IMR-90 (cell line): Measurements from ENCODE around the gene OR10A2.

Experiments
- BHLHE40 ChIP-seq: fragments of 150-350 bp; IDR thresholded peaks from 2 replicates; pipeline ENCODE4 v1.6.1; 2016; ENCODE audit warnings: mild to moderate bottlenecking, low read depth, low read length
- CEBPB ChIP-seq: IDR thresholded peaks from 2 replicates; pipeline ENCODE4 v1.6.1; 2012; ENCODE audit warnings: low read depth, low read length, improper control_type of control experiment
- CTCF ChIP-seq: conservative IDR thresholded peaks from 2 replicates; pipeline ENCODE4 v1.5.1; 2012; ENCODE audit warnings: mild to moderate bottlenecking, low read depth, low read length, improper control_type of control experiment
- ELK1 ChIP-seq: fragments of 150-350 bp; IDR thresholded peaks from 2 replicates; pipeline ENCODE4 v1.6.1; 2016; ENCODE audit warnings: low read depth, mild to moderate bottlenecking, low read length, moderate library complexity, borderline replicate concordance
- FOS ChIP-seq: fragments of 150-350 bp; IDR thresholded peaks from 2 replicates; pipeline ENCODE4 v1.6.1; 2016; ENCODE audit warnings: low read depth, low read length
- MAFK ChIP-seq: IDR thresholded peaks from 2 replicates; pipeline ENCODE4 v1.6.1; 2012; ENCODE audit warnings: low read depth, low read length, improper control_type of control experiment
- POLR2A ChIP-seq: IDR thresholded peaks from 2 replicates; pipeline ENCODE4 v1.6.1; 2012; ENCODE audit warnings: mild to moderate bottlenecking, low read depth, low read length
- RAD21 ChIP-seq: IDR thresholded peaks from 2 replicates; pipeline ENCODE4 v1.6.1; 2012; ENCODE audit warnings: low read length, improper control_type of control experiment
- RCOR1 ChIP-seq: IDR thresholded peaks from 2 replicates; pipeline ENCODE4 v1.6.1; 2012; ENCODE audit warnings: mild to moderate bottlenecking, low read length, improper control_type of control experiment; ENCODE audit not compliant: insufficient replicate concordance
- RFX5 ChIP-seq: IDR thresholded peaks from 2 replicates; pipeline ENCODE4 v1.8.0; 2012; ENCODE audit warnings: low read depth, mild to moderate bottlenecking, low read length, moderate library complexity
- SMC3 ChIP-seq: fragments of 150-350 bp; IDR thresholded peaks from 2 replicates; pipeline ENCODE4 v1.6.1; 2016; ENCODE audit warnings: low read depth, mild to moderate bottlenecking, antibody characterized with exemption, low read length, moderate library complexity
- USF2 ChIP-seq: fragments of 150-350 bp; IDR thresholded peaks from 2 replicates; pipeline ENCODE4 v1.6.1; 2017; ENCODE audit warnings: mild to moderate bottlenecking, antibody characterized with exemption, low read length, low read depth

- no peak for TF ChIP-seq FOS
- no peak for TF ChIP-seq POLR2A
- TF ChIP-seq USF2 = no peak
- TF ChIP-seq RCOR1 = no peak
- TF ChIP-seq CTCF = no peak
- no peak for TF ChIP-seq MAFK
- no peak for TF ChIP-seq ELK1
- no peak for TF ChIP-seq RAD21
- no peak for TF ChIP-seq CEBPB
- no peak for TF ChIP-seq SMC3
- no peak for TF ChIP-seq BHLHE40
- TF ChIP-seq RFX5 = no peak
Measured at GRCh38 chr11:6889835-6890234, 27.0 kb downstream of the OR10A2 start.
